ENCODE results near the gene ARSA. TPM values are rescaled to one million over a fixed set of nuclear protein-coding genes. Genes with fewer than 3 reads are reported as not detected.
A peak's percentile ranks its signal among the peaks of the same experiment; 100 is the strongest.

ARSA gene
- total and polyA plus RNA-seq, 2 of the 13 experiments (the other 11 are each of a cell fraction or from before 2014, with no cell fraction given): 9.0 to 11.5 TPM

DNA sequence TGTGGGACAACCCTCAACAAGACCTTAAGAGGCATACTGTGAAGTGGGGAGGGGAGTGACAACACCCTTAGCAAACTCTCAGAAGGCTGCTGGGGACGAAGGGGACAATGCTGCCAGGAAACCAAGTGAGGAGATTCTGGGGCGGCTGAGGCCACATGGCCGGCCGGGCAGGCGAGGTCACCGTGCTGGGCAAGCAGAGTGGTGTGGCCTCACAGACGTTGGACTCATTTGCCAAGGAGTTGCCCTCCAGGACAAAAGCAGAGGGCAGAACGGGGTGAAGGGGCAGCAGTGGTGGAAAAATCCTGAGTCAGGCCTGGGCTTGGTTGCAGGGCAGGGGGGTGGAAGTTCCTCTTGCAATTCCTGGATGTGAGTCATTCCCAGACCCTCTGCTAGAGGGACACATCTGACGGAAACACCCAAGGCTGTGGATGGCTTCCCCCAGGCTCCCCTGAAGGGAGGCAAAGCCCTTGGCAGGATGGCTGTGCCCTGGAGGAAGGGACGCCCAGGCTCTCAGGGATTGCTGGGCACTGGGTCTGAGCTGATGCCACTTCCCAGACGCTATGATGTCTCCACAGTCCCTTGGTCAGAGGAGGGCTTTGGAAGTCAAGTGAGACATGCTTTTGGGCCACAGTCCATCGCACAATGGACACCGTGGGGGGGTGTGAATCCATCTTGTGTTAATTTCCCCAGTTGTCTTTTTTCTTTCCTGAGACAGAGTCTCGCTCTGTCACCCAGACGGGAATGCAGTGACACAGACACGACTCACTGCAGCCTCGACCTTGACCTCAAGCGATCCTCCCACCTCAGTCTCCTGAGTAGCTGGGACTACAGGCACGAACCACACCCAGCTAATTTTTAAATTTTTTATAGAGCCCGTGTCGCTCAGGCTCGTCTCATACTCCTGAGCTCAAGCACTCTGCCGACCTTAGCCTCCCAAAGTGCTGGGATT lies 28.4 kb upstream of the ARSA start (continued):
- TF ChIP-seq, protein P1, sequence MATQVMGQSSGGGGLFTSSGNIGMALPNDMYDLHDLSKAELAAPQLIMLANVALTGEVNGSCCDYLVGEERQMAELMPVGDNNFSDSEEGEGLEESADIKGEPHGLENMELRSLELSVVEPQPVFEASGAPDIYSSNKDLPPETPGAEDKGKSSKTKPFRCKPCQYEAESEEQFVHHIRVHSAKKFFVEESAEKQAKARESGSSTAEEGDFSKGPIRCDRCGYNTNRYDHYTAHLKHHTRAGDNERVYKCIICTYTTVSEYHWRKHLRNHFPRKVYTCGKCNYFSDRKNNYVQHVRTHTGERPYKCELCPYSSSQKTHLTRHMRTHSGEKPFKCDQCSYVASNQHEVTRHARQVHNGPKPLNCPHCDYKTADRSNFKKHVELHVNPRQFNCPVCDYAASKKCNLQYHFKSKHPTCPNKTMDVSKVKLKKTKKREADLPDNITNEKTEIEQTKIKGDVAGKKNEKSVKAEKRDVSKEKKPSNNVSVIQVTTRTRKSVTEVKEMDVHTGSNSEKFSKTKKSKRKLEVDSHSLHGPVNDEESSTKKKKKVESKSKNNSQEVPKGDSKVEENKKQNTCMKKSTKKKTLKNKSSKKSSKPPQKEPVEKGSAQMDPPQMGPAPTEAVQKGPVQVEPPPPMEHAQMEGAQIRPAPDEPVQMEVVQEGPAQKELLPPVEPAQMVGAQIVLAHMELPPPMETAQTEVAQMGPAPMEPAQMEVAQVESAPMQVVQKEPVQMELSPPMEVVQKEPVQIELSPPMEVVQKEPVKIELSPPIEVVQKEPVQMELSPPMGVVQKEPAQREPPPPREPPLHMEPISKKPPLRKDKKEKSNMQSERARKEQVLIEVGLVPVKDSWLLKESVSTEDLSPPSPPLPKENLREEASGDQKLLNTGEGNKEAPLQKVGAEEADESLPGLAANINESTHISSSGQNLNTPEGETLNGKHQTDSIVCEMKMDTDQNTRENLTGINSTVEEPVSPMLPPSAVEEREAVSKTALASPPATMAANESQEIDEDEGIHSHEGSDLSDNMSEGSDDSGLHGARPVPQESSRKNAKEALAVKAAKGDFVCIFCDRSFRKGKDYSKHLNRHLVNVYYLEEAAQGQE (IDR thresholded peaks at IDR 0.05; ENCODE audit: borderline replicate concordance in 1 of 2, low read depth in 1 of 2, low read length in 2 of 2): no peak
- TF ChIP-seq, protein P2, sequence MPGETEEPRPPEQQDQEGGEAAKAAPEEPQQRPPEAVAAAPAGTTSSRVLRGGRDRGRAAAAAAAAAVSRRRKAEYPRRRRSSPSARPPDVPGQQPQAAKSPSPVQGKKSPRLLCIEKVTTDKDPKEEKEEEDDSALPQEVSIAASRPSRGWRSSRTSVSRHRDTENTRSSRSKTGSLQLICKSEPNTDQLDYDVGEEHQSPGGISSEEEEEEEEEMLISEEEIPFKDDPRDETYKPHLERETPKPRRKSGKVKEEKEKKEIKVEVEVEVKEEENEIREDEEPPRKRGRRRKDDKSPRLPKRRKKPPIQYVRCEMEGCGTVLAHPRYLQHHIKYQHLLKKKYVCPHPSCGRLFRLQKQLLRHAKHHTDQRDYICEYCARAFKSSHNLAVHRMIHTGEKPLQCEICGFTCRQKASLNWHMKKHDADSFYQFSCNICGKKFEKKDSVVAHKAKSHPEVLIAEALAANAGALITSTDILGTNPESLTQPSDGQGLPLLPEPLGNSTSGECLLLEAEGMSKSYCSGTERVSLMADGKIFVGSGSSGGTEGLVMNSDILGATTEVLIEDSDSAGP (CRISPR knock-in tag; IDR thresholded peaks at IDR 0.05; ENCODE audit: borderline replicate concordance): peak; percentile 41; the same call in 1 of the 2 replicates
- TF ChIP-seq, protein P3, sequence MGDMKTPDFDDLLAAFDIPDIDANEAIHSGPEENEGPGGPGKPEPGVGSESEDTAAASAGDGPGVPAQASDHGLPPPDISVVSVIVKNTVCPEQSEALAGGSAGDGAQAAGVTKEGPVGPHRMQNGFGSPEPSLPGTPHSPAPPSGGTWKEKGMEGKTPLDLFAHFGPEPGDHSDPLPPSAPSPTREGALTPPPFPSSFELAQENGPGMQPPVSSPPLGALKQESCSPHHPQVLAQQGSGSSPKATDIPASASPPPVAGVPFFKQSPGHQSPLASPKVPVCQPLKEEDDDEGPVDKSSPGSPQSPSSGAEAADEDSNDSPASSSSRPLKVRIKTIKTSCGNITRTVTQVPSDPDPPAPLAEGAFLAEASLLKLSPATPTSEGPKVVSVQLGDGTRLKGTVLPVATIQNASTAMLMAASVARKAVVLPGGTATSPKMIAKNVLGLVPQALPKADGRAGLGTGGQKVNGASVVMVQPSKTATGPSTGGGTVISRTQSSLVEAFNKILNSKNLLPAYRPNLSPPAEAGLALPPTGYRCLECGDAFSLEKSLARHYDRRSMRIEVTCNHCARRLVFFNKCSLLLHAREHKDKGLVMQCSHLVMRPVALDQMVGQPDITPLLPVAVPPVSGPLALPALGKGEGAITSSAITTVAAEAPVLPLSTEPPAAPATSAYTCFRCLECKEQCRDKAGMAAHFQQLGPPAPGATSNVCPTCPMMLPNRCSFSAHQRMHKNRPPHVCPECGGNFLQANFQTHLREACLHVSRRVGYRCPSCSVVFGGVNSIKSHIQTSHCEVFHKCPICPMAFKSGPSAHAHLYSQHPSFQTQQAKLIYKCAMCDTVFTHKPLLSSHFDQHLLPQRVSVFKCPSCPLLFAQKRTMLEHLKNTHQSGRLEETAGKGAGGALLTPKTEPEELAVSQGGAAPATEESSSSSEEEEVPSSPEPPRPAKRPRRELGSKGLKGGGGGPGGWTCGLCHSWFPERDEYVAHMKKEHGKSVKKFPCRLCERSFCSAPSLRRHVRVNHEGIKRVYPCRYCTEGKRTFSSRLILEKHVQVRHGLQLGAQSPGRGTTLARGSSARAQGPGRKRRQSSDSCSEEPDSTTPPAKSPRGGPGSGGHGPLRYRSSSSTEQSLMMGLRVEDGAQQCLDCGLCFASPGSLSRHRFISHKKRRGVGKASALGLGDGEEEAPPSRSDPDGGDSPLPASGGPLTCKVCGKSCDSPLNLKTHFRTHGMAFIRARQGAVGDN (CRISPR knock-in tag; IDR thresholded peaks at IDR 0.05): peak; percentile 72
- TF ChIP-seq ZBTB42 (CRISPR knock-in tag; IDR thresholded peaks at IDR 0.05) (no peak), MAFK (conservative IDR thresholded peaks at IDR 0.05 in 1 of 2, IDR thresholded peaks at IDR 0.05 in 1 of 2; ENCODE audit: low read length in 2 of 2) (peak; percentile 53 to 54; a peak in 2 of 4 replicates), ZNF737 (CRISPR knock-in tag; IDR thresholded peaks at IDR 0.05; ENCODE audit: borderline replicate concordance) (no peak), HNF4A (CRISPR knock-in tag; IDR thresholded peaks at IDR 0.05) (peak; percentile 5; the same call in 1 of the 2 replicates), ELF3 (CRISPR knock-in tag; IDR thresholded peaks at IDR 0.05) (peak; percentile 38; the same call in 1 of the 2 replicates), PITX1 (CRISPR knock-in tag; IDR thresholded peaks at IDR 0.05) (0 out of 2 replicates have a peak, but pooled peaks have one; percentile 38), JUND (CRISPR knock-in tag; IDR thresholded peaks at IDR 0.05) (0 out of 2 replicates have a peak, but pooled peaks have one; percentile 13), ZNF776 (CRISPR knock-in tag; IDR thresholded peaks at IDR 0.05) (0 out of 2 replicates have a peak, but pooled peaks have one; percentile 16)
- TF ChIP-seq, protein P4, sequence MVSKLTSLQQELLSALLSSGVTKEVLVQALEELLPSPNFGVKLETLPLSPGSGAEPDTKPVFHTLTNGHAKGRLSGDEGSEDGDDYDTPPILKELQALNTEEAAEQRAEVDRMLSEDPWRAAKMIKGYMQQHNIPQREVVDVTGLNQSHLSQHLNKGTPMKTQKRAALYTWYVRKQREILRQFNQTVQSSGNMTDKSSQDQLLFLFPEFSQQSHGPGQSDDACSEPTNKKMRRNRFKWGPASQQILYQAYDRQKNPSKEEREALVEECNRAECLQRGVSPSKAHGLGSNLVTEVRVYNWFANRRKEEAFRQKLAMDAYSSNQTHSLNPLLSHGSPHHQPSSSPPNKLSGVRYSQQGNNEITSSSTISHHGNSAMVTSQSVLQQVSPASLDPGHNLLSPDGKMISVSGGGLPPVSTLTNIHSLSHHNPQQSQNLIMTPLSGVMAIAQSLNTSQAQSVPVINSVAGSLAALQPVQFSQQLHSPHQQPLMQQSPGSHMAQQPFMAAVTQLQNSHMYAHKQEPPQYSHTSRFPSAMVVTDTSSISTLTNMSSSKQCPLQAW (CRISPR knock-in tag; IDR thresholded peaks at IDR 0.05): 0 out of 2 replicates have a peak, but pooled peaks have one; percentile 52
- TF ChIP-seq, protein P5, sequence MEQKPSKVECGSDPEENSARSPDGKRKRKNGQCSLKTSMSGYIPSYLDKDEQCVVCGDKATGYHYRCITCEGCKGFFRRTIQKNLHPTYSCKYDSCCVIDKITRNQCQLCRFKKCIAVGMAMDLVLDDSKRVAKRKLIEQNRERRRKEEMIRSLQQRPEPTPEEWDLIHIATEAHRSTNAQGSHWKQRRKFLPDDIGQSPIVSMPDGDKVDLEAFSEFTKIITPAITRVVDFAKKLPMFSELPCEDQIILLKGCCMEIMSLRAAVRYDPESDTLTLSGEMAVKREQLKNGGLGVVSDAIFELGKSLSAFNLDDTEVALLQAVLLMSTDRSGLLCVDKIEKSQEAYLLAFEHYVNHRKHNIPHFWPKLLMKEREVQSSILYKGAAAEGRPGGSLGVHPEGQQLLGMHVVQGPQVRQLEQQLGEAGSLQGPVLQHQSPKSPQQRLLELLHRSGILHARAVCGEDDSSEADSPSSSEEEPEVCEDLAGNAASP (CRISPR knock-in tag; IDR thresholded peaks at IDR 0.05; ENCODE audit: borderline replicate concordance): peak; percentile 55; the same call in 1 of the 2 replicates

Measured in HepG2 (cell line).